B cell (primary cell): ENCODE measurements around the gene SLC10A2. TPM values are rescaled to one million over a fixed set of nuclear protein-coding genes. Genes with fewer than 3 reads are reported as not detected.

Experiments
- ATAC-seq: fragments of 200-7000 bp; cut with Tn5 transposase; one replicate; pipeline ENCODE4 v1.10.0; 2021; ENCODE audit warnings: low read depth, mild to moderate bottlenecking, moderate number of reproducible peaks, moderate library complexity
- CTCF ChIA-PET: fragments of 350-600 bp; sonication (Branson Sonifier 250); formaldehyde crosslinking; loops from one replicate; lab custom pipeline; 2021; ENCODE audit warnings: antibody characterized with exemption, inconsistent platforms; lab: Charles Lee
- POLR2A ChIA-PET: fragments of 350-600 bp; sonication (Branson Sonifier 250); formaldehyde crosslinking; loops from one replicate; lab custom pipeline; 2021; ENCODE audit warnings: antibody characterized with exemption; lab: Charles Lee
- DNase-seq: peaks from one replicate; pipeline ENCODE4 v3.0.0; 2013
- H2AFZ ChIP-seq: 2 replicates; pipeline ENCODE4 v1.6.1; 2012; ENCODE audit warnings: mild to moderate bottlenecking, low read depth, low read length; ENCODE audit not compliant: insufficient read depth, poor library complexity, severe bottlenecking
- H3K27ac ChIP-seq, 2 donors: 1 replicate in 1 of 2; 2 replicates in 1 of 2; pipeline ENCODE4 v1.5.1; 2012 to 2013; ENCODE audit warnings: low read length in 2 of 2, mild to moderate bottlenecking in 2 of 2, moderate library complexity in 1 of 2
- H3K27me3 ChIP-seq, 4 experiments: fragments of 200-600 bp in 1 of 4; sonication (generic) in 1 of 4; replicated peaks in 1 of 4; 1 replicate in 2 of 4; 2 replicates in 2 of 4; pipeline versions ENCODE4 v1.6.1 to v1.7.0; 2013 to 2016; ENCODE audit warnings: low read length in 3 of 4, mild to moderate bottlenecking in 2 of 4, mixed read lengths in 1 of 4, moderate library complexity in 1 of 4; ENCODE audit not compliant: insufficient read depth in 4 of 4, control insufficient read depth in 3 of 4; ENCODE audit errors: control extremely low read depth in 1 of 4
- H3K36me3 ChIP-seq, 2 experiments: replicated peaks in 1 of 2; 1 replicate in 1 of 2; 2 replicates in 1 of 2; pipeline versions ENCODE4 v1.6.1 to v1.7.1; 2013; ENCODE audit warnings: low read length in 1 of 2; ENCODE audit not compliant: insufficient read depth in 2 of 2, control insufficient read depth in 1 of 2; ENCODE audit errors: control extremely low read depth in 1 of 2, extremely low read depth in 1 of 2
- H3K4me1 ChIP-seq, 2 donors: fragments of 200-600 bp in 1 of 2; sonication (generic) in 1 of 2; 1 replicate in 1 of 2; 2 replicates in 1 of 2; pipeline versions ENCODE4 v1.5.1 to v1.6.1; 2013 to 2017; ENCODE audit warnings: low read length in 2 of 2; ENCODE audit not compliant: control insufficient read depth in 2 of 2, insufficient read depth in 2 of 2
- H3K4me2 ChIP-seq: replicated peaks from 2 replicates; pipeline ENCODE3; 2012; ENCODE audit warnings: mild to moderate bottlenecking, low read depth, low read length; ENCODE audit not compliant: poor library complexity, severe bottlenecking
- H3K4me3 ChIP-seq, 5 experiments: fragments of 200-600 bp in 1 of 5; sonication (generic) in 1 of 5; 1 replicate in 3 of 5; 2 replicates in 2 of 5; pipeline versions ENCODE4 v1.5.1 to v1.7.0; 2011 to 2016; ENCODE audit warnings: low read length in 4 of 5, mild to moderate bottlenecking in 4 of 5, low read depth in 2 of 5, control low read depth in 1 of 5, moderate library complexity in 1 of 5; ENCODE audit not compliant: insufficient read depth in 1 of 5; ENCODE audit errors: control extremely low read depth in 1 of 5, extremely low read depth in 1 of 5
- H3K79me2 ChIP-seq: fragments of 200-600 bp; sonication (generic); one replicate; pipeline ENCODE4 v1.6.0; 2016; ENCODE audit warnings: low read length; ENCODE audit not compliant: control insufficient read depth, insufficient read depth
- H3K9ac ChIP-seq: fragments of 200-600 bp; sonication (generic); 2 replicates; pipeline ENCODE4 v1.6.1; 2017; ENCODE audit warnings: mild to moderate bottlenecking, low read length, moderate library complexity
- H3K9me3 ChIP-seq, 3 donors: one replicate each; pipeline versions ENCODE4 v1.6.1 to v1.7.1; 2013; ENCODE audit warnings: low read length in 2 of 3; ENCODE audit not compliant: control insufficient read depth in 2 of 3, insufficient read depth in 1 of 3; ENCODE audit errors: control extremely low read depth in 1 of 3
- H4K20me1 ChIP-seq: 2 replicates; pipeline ENCODE4 v1.6.0; 2012; ENCODE audit warnings: mild to moderate bottlenecking, low read length; ENCODE audit not compliant: insufficient read depth, control insufficient read depth, poor library complexity, severe bottlenecking
- H3K27ac Mint-ChIP-seq: one replicate; pipeline ENCODE4 v1.8.0; 2021; ENCODE audit warnings: mixed read lengths
- H3K27me3 Mint-ChIP-seq: one replicate; pipeline ENCODE4 v1.8.0; 2021; ENCODE audit warnings: mixed read lengths
- H3K4me1 Mint-ChIP-seq: one replicate; pipeline ENCODE4 v1.8.0; 2021; ENCODE audit warnings: mixed read lengths
- H3K4me3 Mint-ChIP-seq: one replicate; pipeline ENCODE4 v1.8.0; 2021; ENCODE audit warnings: mixed read lengths
- H3K9me3 Mint-ChIP-seq: one replicate; pipeline ENCODE4 v1.8.0; 2022; ENCODE audit warnings: mixed read lengths; ENCODE audit not compliant: insufficient read depth
- EZH2 ChIP-seq: IDR thresholded peaks from 2 replicates; pipeline ENCODE4 v1.6.1; 2012; ENCODE audit warnings: borderline replicate concordance, low read depth, mild to moderate bottlenecking, moderate library complexity, low read length; ENCODE audit not compliant: insufficient read depth, poor library complexity, severe bottlenecking
- WGBS: methylation state at CpG from one replicate; pipeline ENCODE4 v1.1.5; 2013; ENCODE audit warnings: missing lambda C conversion rate; ENCODE audit not compliant: insufficient coverage; 5-methylcytosine and 5-hydroxymethylcytosine counted together
- intact Hi-C: fragments of 100-400 bp; cut with micrococcal nuclease; formaldehyde crosslinking; loops from one replicate; pipeline ENCODE4 v1.10.0; 2022
- polyA plus RNA-seq: library from polyadenylated mRNA; depleted of rRNA; stranded (reverse); fragments of >200 nt; gene quantifications from 2 replicates; pipeline ENCODE4 v1.2.3, GENCODE V29; 2012
- total RNA-seq, 2 donors: library from RNA; stranded (reverse); fragments of 120-200 nt in 1 of 2; gene quantifications; 1 replicate in 1 of 2; 2 replicates in 1 of 2; pipeline versions ENCODE4 v1.2.3 to v1.2.4, GENCODE V29; 2013 to 2022
- TF ChIP-seq, protein P1 (sequence below): fragments of 200-600 bp; IDR thresholded peaks from one replicate; pipeline ENCODE4 v1.8.0; 2022; ENCODE audit warnings: antibody characterized with exemption, mild to moderate bottlenecking

The SLC10A2 gene
- total and polyA plus RNA-seq, 2 donors (not counting 1 experiment from before 2014, with no cell fraction given) = not detected

DNA sequence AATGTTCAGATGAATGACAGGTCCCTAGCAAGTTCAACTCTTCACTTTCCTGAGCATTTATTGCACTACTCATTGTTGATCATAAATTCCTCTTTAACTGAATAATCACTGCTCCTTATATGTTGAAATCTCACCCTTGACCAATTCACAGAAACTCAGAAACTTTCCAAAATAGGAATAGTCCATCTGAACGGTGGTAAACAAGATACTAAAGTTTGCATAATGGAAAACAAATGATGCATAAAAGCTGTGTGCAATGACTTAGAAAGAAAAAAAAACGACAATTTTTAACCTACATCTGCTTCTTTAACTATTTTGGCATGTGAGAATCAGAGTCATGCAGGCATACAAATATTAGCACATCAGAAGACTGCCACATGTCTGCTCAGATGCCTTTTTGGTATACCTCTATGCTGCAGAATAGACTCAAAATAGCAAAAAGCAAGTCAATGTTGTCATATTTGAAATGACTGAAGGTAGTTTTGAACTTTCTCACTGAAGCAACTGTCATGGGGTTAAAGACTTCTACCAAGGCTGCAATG, 34.8 kb downstream of the SLC10A2 start:
- H3K4me3 Mint-ChIP-seq = peak overlapping the region; percentile 57
- peak overlapping the region; percentile 32 for H3K27ac Mint-ChIP-seq
- peaks cover 52 to 53% of the 10 kb centered on the region in 2 donors for H3K4me1 ChIP-seq
- peaks cover 3% of the 10 kb centered on the region for H3K9me3 Mint-ChIP-seq
- ChIA-PET CTCF (interaction anchor here (1.1 kb wide), 1 partner anchor 9 kb away, joined by 3 read pairs; no protein-coding TSS in a partner anchor), POLR2A (no interaction called here)
- ATAC-seq (peak; percentile 58), DNase-seq (peak; percentile 49)
- peak overlapping the region; percentile 1 to 38 for H3K27ac ChIP-seq
- no peaks in the 10 kb centered on the region for H3K27me3 ChIP-seq
- H3K4me1 Mint-ChIP-seq = peaks cover 43% of the 10 kb centered on the region
- intact Hi-C loops = no loop called here
- peak overlapping the region; percentile 58 for H3K4me2 ChIP-seq
- no peaks in the 10 kb centered on the region for H3K36me3 ChIP-seq
- H3K79me2 ChIP-seq = no peaks in the 10 kb centered on the region
- H3K9me3 ChIP-seq = peaks cover 0 to 19% (median 9%) of the 10 kb centered on the region in 3 donors
- no CpG with 5 or more reads among the region's 2 CpGs for WGBS
- H3K4me3 ChIP-seq = peak overlapping the region in 1 of 5 experiments; percentile 38
- no peaks in the 10 kb centered on the region for H3K27me3 Mint-ChIP-seq
- H3K9ac ChIP-seq = peak overlapping the region; percentile 4
- no peak overlapping the region for H2AFZ ChIP-seq
- TF ChIP-seq EZH2 = no peak
- TF ChIP-seq, protein P1, sequence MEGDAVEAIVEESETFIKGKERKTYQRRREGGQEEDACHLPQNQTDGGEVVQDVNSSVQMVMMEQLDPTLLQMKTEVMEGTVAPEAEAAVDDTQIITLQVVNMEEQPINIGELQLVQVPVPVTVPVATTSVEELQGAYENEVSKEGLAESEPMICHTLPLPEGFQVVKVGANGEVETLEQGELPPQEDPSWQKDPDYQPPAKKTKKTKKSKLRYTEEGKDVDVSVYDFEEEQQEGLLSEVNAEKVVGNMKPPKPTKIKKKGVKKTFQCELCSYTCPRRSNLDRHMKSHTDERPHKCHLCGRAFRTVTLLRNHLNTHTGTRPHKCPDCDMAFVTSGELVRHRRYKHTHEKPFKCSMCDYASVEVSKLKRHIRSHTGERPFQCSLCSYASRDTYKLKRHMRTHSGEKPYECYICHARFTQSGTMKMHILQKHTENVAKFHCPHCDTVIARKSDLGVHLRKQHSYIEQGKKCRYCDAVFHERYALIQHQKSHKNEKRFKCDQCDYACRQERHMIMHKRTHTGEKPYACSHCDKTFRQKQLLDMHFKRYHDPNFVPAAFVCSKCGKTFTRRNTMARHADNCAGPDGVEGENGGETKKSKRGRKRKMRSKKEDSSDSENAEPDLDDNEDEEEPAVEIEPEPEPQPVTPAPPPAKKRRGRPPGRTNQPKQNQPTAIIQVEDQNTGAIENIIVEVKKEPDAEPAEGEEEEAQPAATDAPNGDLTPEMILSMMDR = no peak
- H4K20me1 ChIP-seq = no peaks in the 10 kb centered on the region

- Histone ChIP-seq H3K36me3 (no peaks in the 10 kb centered on the region), H2AFZ (no peak overlapping the region), H3K4me2 (peak overlapping the region; percentile 58), H3K27me3 (no peaks in the 10 kb centered on the region), H3K4me3 (peak overlapping the region in 1 of 5 experiments; percentile 38), H4K20me1 (no peaks in the 10 kb centered on the region), H3K79me2 (no peaks in the 10 kb centered on the region), H3K27ac (peak overlapping the region in 1 of 2 donors; percentile 38), H3K4me1 (peaks cover 52 to 53% of the 10 kb centered on the region in 2 donors), H3K9me3 (peaks cover 1 to 19% (median 11%) of the 10 kb centered on the region in 3 donors), H3K9ac (no peak overlapping the region)
- H3K4me3 Mint-ChIP-seq = peak overlapping the region; percentile 46
- DNase-seq = peak; percentile 30
- intact Hi-C loops = no loop called here
- H3K9me3 Mint-ChIP-seq = peaks cover 3% of the 10 kb centered on the region
- H3K27me3 Mint-ChIP-seq = no peaks in the 10 kb centered on the region
- no CpG with 5 or more reads among the region's 2 CpGs for WGBS
- ChIA-PET POLR2A (no interaction called here), CTCF (interaction anchor here (1.1 kb wide), 1 partner anchor 9 kb away, joined by 3 read pairs; no protein-coding TSS in a partner anchor)
- no peak for ATAC-seq
- H3K27ac Mint-ChIP-seq = no peak overlapping the region
- TF ChIP-seq, protein P1 = no peak
- peaks cover 43% of the 10 kb centered on the region for H3K4me1 Mint-ChIP-seq
Measured at GRCh38 chr13:103030776-103031175, 35.4 kb downstream of the SLC10A2 start.
